PC-3 (cell line): Measurements from ENCODE around the gene SMPD1. TPM values are rescaled to one million over a fixed set of nuclear protein-coding genes. Genes with fewer than 3 reads are reported as not detected.

Experiments used
- ATAC-seq: fragments of 200-7000 bp; cut with Tn5 transposase; 2 replicates; pipeline ENCODE4 v1.9.1; 2020; ENCODE audit warnings: mild to moderate bottlenecking, moderate library complexity
- BruUV-seq: library from RNA; stranded (reverse); fragments of 400-500 nt; replicated peaks from 2 replicates; lab custom pipeline; 2021; lab: Mats Ljungman, UMichigan
- CTCF ChIA-PET: fragments of 300-600 bp; sonication (Branson Sonifier 250); formaldehyde crosslinking; loops from one replicate; lab custom pipeline; 2022; ENCODE audit warnings: antibody characterized with exemption; lab: Charles Lee
- POLR2A ChIA-PET: fragments of 300-600 bp; sonication (Branson Sonifier 250); formaldehyde crosslinking; loops from one replicate; lab custom pipeline; 2022; ENCODE audit warnings: antibody characterized with exemption; ENCODE audit not compliant: unreplicated experiment; lab: Charles Lee
- DNase-seq: peaks from one replicate; pipeline ENCODE4 v3.0.0-alpha.2; 2015
- H2AFZ ChIP-seq: fragments of 300-600 bp; sonication (generic); 2 replicates; pipeline ENCODE4 v1.6.0; 2016; ENCODE audit warnings: antibody characterized with exemption, low read length
- H3F3A ChIP-seq: fragments of 300-600 bp; sonication (generic); one replicate; pipeline ENCODE4 v1.6.0; 2017; ENCODE audit warnings: antibody characterized with exemption, low read length, control low read depth, mild to moderate bottlenecking; ENCODE audit not compliant: unreplicated experiment
- H3K27ac ChIP-seq: fragments of 300-600 bp; sonication (generic); 2 replicates; pipeline ENCODE4 v1.5.1; 2016; ENCODE audit warnings: mild to moderate bottlenecking, low read length
- H3K27me3 ChIP-seq: fragments of 300-600 bp; sonication (generic); 2 replicates; pipeline ENCODE4 v1.6.1; 2016; ENCODE audit warnings: low read length, mixed read lengths
- H3K36me3 ChIP-seq: fragments of 300-600 bp; sonication (generic); 2 replicates; pipeline ENCODE4 v1.6.1; 2016; ENCODE audit warnings: low read depth, mixed run types, low read length, mixed read lengths
- H3K4me1 ChIP-seq: fragments of 300-600 bp; sonication (generic); 2 replicates; pipeline ENCODE4 v1.5.1; 2016; ENCODE audit warnings: low read length; ENCODE audit not compliant: insufficient read depth
- H3K4me2 ChIP-seq: fragments of 300-600 bp; sonication (generic); 2 replicates; pipeline ENCODE4 v1.6.0; 2016; ENCODE audit warnings: low read length
- H3K4me3 ChIP-seq: fragments of 300-600 bp; sonication (generic); 2 replicates; pipeline ENCODE4 v1.5.1; 2016; ENCODE audit warnings: mild to moderate bottlenecking, low read length, mixed read lengths
- H3K79me2 ChIP-seq: fragments of 300-600 bp; sonication (generic); 2 replicates; pipeline ENCODE4 v1.6.1; 2017; ENCODE audit warnings: low read length, mixed read lengths
- H3K9ac ChIP-seq: fragments of 300-600 bp; sonication (generic); 2 replicates; pipeline ENCODE4 v1.6.0; 2016; ENCODE audit warnings: mild to moderate bottlenecking, low read length
- H3K9me2 ChIP-seq: fragments of 300-600 bp; sonication (generic); replicated peaks from 2 replicates; pipeline ENCODE4 v1.6.1; 2016; ENCODE audit warnings: mixed run types, low read length, mixed read lengths
- H3K9me3 ChIP-seq: fragments of 300-600 bp; sonication (generic); 2 replicates; pipeline ENCODE4 v1.6.1; 2016; ENCODE audit warnings: low read length, mixed read lengths
- H4K20me1 ChIP-seq: fragments of 300-600 bp; sonication (generic); 2 replicates; pipeline ENCODE4 v1.6.1; 2016; ENCODE audit warnings: low read length, mixed read lengths
- EZH2 ChIP-seq: fragments of 300-600 bp; sonication (generic); IDR thresholded peaks from one replicate; pipeline ENCODE4 v1.6.1; 2017; ENCODE audit warnings: antibody characterized with exemption, mild to moderate bottlenecking, low read length; ENCODE audit not compliant: unreplicated experiment
- EZH2phosphoT487 ChIP-seq: fragments of 300-600 bp; sonication (generic); IDR thresholded peaks from 2 replicates; pipeline ENCODE4 v1.6.1; 2018; ENCODE audit warnings: mild to moderate bottlenecking, antibody characterized with exemption, low read length, borderline replicate concordance
- intact Hi-C: fragments of 100-400 bp; cut with micrococcal nuclease; formaldehyde crosslinking; loops from 2 replicates; pipeline ENCODE4 v1.9.0; 2023
- total RNA-seq: library from RNA; depleted of rRNA; stranded (reverse); fragments of >200 nt; gene quantifications from 2 replicates; pipeline ENCODE4 v1.2.3, GENCODE V29; 2014
- TF ChIP-seq, protein P1 (sequence below): fragments of 300-600 bp; sonication (generic); conservative IDR thresholded peaks from 2 replicates; pipeline ENCODE4 v1.5.1; 2017; ENCODE audit warnings: antibody characterized with exemption, low read depth, mild to moderate bottlenecking, low read length

SMPD1 gene
- total RNA-seq, 1 experiment from 2014 or later, result 12.1 TPM

DNA sequence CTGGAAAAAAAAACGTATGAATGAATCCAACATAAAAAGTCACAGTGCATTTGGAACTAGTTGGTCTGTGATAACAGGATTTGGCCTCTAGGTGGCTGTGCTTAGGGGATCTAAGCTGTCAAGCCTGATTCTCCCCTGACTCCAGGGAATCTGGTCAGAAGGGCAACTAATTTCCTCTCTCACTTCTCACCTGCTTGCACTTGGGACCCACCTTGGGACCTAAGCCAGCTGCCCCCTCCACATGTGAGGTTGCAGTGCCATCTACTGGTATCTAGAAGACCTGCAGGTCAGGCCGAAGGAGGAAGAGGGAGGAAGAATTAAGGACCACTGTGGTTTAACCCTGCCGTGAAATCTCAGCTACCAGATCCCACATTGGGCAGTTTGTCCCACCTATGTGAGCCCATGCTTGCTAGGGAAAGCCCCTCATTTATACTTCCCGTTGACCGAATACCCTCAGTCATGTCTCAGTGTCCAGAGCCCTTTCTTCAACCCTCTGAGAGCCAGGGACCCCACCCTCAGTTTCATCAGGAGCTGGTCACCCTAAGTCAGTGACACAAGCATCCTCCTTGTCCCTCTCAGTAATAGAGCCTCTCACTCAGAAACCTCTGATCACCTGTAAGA lies 36.8 kb upstream of the SMPD1 start:
- no TSS peak for BruUV-seq
- no peak overlapping the region for H3K9ac ChIP-seq
- no peaks in the 10 kb centered on the region for H3K79me2 ChIP-seq
- H3K4me3 ChIP-seq, result no peak overlapping the region
- H4K20me1 ChIP-seq, result no peaks in the 10 kb centered on the region
- peak; percentile 71 for ATAC-seq
- ChIA-PET CTCF (interaction anchor here (1.2 kb wide), 1 partner anchor 9 kb away, joined by 6 read pairs; no protein-coding TSS in a partner anchor), POLR2A (interaction anchor here (0.7 kb wide), 1 partner anchor 9 kb away, joined by 3 read pairs; no protein-coding TSS in a partner anchor)
- no peaks in the 10 kb centered on the region for H3F3A ChIP-seq
- intact Hi-C loops, result loop anchor here (2.0 kb wide), 2 partner anchors 103 to 331 kb away; no protein-coding TSS in a partner anchor
- no peak overlapping the region for H3K27ac ChIP-seq
- H3K4me1 ChIP-seq, result peaks cover 4% of the 10 kb centered on the region; the same call in 1 of the 2 replicates
- no peaks in the 10 kb centered on the region for H3K36me3 ChIP-seq
- DNase-seq, result peak; percentile 68
- no peak overlapping the region for H2AFZ ChIP-seq
- H3K27me3 ChIP-seq, result peaks cover 19% of the 10 kb centered on the region; the same call in 1 of the 2 replicates
- H3K4me2 ChIP-seq, result no peak overlapping the region
- no peak for TF ChIP-seq EZH2phosphoT487
- TF ChIP-seq, protein P1, sequence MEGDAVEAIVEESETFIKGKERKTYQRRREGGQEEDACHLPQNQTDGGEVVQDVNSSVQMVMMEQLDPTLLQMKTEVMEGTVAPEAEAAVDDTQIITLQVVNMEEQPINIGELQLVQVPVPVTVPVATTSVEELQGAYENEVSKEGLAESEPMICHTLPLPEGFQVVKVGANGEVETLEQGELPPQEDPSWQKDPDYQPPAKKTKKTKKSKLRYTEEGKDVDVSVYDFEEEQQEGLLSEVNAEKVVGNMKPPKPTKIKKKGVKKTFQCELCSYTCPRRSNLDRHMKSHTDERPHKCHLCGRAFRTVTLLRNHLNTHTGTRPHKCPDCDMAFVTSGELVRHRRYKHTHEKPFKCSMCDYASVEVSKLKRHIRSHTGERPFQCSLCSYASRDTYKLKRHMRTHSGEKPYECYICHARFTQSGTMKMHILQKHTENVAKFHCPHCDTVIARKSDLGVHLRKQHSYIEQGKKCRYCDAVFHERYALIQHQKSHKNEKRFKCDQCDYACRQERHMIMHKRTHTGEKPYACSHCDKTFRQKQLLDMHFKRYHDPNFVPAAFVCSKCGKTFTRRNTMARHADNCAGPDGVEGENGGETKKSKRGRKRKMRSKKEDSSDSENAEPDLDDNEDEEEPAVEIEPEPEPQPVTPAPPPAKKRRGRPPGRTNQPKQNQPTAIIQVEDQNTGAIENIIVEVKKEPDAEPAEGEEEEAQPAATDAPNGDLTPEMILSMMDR, result peak; percentile 95
- TF ChIP-seq EZH2, result no peak
- no peaks in the 10 kb centered on the region for H3K9me2 ChIP-seq
- no peaks in the 10 kb centered on the region for H3K9me3 ChIP-seq

DNA sequence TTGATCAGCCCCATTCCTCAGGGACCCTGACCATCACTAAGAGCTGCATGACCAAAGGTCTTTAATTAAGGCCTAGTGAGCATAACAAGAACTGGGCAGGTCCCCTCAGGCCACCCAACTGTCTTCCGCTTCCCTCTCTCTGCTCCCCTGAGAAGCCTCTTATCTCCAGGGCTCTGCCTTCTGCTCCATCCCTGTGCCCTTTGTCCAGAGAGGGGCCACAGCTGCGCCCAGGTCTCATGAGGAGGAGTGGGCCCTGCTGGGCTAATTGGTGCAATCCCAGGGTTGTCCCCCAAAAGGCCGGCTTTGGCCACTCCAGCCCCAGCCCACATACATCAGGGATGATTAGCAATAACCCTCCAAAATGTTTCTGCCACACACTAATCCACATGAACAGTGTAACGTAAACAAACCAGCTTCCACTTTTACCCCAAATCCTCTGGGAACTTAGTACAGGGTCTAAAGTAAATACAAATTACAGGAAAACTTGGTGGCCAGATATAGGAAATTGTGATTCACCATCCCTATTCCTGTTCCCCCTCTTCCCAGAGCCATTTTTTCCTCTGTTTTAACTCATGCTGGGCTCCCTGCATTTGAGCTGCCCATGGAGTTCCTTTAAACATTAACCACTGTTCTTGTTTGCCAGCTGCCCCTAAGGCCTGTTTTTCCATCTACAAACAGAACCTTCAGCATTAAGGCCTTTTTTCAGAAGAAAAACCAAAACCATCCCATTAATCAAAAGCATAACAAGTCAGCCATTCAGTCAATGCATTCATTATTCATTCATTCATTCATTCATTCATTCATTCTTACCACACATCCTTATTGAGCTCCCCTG lies 35.4 kb upstream of the SMPD1 start:
- Histone ChIP-seq H3K9me3 (no peaks in the 10 kb centered on the region), H3K4me2 (no peak overlapping the region), H3K27me3 (peaks cover 11% of the 10 kb centered on the region; the same call in 1 of the 2 replicates), H3K79me2 (no peaks in the 10 kb centered on the region), H3K9me2 (no peaks in the 10 kb centered on the region), H3F3A (no peaks in the 10 kb centered on the region), H3K9ac (no peak overlapping the region), H3K4me3 (no peak overlapping the region), H3K36me3 (no peaks in the 10 kb centered on the region), H3K4me1 (peaks cover 4% of the 10 kb centered on the region; the same call in 1 of the 2 replicates), H3K27ac (no peak overlapping the region), H4K20me1 (no peaks in the 10 kb centered on the region), H2AFZ (no peak overlapping the region)
- DNase-seq (no peak), ATAC-seq (no peak)
- TF ChIP-seq, protein P1, result no peak
- no peak for TF ChIP-seq EZH2
- TF ChIP-seq EZH2phosphoT487, result no peak
- BruUV-seq, result no TSS peak
- CTCF ChIA-PET, result no interaction called here
- POLR2A ChIA-PET, result no interaction called here
- intact Hi-C loops, result no loop called here
